GM19023 (cell line): Measurements from ENCODE around the gene NAP1L5.

ENCODE experiments used
- ATAC-seq: cut with Tn5 transposase; IDR thresholded peaks from one replicate; pipeline ENCODE4 v1.9.1; 2021; ENCODE audit warnings: mild to moderate bottlenecking, moderate library complexity; ENCODE audit not compliant: unreplicated experiment

The NAP1L5 gene

DNA sequence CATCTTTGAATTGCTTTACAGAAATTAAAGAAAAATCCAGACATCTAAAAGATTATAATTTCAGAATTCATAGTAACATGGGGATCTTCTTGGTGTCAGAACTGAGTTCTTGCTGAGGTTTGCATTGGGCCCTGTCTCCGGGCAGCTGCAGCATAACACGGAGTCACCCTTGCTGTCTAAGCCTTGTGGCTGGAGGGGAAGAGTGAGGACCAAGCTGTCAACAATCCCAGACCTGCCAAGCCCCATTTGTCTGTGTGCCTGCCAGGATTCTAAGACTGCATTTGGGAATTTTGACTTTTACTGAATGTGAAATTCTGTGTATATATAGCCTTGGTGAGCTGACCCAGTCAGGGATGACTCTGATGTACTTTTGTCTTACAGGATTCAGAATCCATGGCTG, 25.2 kb upstream of the NAP1L5 start:
- ATAC-seq = no peak

- no peak for ATAC-seq
These were observed 24.7 kb upstream of the NAP1L5 start for GRCh38 chr4:88722276-88722780.

DNA sequence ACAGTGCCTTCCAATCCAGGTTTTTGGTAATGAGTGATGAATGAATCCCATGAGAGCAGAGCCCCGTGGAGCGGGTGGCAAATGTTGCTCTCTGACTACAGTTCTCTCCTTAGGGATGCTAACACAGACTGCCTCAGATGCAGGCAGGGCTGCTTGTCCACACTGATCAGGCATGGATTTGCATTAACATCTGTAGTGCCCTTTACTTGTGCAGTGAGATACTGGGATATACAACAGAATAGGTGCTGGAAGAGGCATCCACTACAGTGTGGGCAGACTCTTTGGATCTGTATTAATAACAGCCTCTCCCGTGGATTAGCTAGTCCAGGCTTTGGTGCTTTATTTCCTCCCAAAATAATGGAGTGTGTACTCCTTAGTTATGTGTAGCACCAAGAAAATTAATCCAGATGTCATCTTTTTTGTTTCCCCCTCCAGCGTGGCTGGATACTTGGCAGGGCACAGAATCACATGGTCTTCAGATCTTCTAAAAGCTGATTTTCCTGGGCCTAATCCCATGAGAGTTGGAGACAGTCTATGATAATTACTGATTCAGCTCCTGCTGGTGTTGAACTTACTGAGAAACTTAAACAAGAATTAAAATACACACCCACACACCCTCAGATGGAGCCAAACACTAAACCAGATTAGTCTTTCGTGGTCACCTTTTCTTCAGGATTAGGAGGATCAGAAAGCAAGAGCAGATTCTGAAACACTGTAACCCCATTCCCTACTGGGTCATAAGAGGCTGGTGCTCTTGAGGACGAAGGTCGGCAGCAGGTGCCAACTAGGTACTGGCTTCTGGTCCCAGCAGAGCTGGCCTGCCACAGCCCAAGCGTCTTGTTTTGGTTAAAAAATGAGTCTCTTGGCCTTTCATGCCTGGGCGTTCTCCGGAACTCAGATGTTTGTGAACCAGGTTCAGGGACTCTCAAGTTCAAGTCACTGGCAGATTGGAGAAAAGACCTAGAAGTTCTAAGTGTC, 23.1 kb upstream of the NAP1L5 start:
- no peak for ATAC-seq

DNA sequence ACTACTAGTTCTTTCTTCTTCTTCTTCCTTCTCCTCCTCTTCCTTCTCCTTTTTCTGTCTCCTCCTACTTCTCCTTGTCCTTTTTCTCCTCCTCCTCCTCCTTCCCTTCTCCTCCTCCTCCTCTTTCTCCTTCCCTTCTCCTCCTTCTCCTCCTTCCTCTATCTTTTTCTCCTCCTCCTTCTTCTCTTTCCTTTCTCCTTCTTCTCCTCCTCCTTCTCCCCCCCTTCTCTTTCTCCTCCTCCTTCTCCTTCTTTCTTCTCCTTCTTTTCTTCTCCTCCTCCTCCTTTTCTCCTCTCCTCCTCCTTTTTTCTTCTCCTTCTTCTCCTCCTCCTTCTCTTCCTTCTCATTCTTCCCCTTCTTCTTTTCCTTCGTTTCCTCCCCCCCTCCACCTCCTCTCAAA, 21.8 kb upstream of the NAP1L5 start:
- no peak for ATAC-seq

DNA sequence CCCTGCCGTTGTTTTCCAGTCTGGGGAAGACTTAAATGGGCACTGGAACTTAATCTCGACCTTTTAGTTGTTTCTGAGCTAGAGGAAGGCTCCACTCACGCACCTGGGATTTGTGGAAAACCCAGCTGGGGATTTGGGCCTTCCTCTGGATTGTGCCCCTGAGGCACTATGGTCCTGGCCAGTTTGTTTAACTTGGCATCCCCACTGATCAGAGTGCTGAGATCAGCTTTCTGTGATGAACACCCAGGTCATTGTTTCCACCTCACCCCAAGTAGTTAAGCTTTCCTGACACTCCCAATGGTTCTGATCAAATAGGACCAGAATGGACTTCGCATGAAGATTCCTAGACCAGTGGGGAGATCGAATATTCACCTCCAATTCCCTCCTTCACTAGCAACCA, 20.5 kb upstream of the NAP1L5 start:
- ATAC-seq = no peak

- no peak for ATAC-seq
These were observed 16.2 kb upstream of the NAP1L5 start for GRCh38 chr4:88713782-88714181.

DNA sequence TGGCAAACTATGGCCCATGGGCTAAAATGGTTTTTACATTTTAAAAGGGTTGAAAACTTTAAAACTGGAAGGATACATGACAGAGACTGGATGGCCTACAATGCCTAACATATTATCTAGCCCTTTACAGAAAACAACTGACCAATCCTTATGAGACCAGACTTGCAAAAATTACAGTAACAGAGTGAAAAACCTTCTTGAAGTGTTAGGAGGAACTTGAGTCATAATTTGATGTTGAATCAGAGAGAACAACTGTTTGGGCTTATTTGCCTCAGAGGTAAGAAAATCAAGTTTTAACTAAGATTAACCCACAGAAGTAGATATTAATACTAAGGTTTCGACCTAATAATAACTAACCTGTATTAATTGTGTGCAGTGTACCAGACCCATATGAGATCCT, 12.4 kb upstream of the NAP1L5 start:
- no peak for ATAC-seq

DNA sequence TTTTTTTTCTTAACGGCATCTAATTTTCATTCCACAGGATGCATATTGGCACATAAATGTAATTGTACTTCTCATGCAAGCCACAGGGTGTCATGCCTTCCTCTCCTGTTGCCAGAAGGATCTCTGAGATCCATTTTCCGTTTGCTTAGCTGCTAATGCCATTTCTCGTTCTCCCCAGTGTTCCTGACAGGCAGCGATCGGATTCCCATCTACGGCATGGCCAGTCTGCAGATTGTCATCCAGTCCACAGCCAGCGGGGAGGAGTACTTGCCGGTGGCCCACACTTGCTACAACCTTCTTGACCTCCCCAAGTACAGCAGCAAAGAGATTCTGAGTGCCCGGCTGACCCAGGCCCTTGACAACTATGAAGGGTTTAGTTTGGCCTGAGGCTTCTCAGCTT, 8.9 kb upstream of the NAP1L5 start:
- ATAC-seq = no peak

DNA sequence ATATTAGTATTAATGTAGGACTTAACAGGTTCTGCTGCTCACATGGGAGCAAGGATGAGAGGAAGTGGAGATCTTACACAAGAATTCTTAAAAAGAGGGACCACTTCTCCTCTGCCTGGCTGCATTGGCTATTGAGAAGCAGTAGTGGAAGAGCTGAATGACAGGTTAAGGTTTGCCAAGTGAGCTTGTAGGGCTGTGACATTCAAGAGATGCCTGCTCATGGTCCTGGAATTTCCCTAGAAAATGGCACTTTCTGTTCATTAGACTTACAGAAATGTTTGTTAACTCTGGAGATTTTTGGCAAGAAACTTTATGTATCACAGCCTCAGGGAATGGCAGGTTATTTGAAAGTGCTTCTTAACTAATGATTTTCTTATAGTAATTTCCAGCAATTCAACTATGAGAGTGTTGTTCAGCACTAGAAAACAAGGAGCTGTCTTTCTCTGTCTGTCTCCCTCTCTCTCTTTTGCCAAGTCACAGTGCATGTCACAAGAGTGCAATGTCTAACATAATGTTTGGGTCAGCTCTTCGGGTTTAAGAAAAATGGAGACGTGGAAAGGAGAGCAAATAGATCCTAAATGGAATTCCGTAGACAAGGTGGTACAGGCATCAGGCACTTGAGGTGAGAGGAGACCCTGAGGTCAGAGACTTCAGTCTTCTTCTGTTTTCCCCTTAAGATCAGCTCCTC, 8.3 kb upstream of the NAP1L5 start:
- ATAC-seq = no peak

GRCh38 chr4:88705223-88705622, 7.6 kb upstream of the NAP1L5 start:
- no peak for ATAC-seq

- no peak for ATAC-seq
These were observed 5.2 kb upstream of the NAP1L5 start for GRCh38 chr4:88702782-88703181.

DNA sequence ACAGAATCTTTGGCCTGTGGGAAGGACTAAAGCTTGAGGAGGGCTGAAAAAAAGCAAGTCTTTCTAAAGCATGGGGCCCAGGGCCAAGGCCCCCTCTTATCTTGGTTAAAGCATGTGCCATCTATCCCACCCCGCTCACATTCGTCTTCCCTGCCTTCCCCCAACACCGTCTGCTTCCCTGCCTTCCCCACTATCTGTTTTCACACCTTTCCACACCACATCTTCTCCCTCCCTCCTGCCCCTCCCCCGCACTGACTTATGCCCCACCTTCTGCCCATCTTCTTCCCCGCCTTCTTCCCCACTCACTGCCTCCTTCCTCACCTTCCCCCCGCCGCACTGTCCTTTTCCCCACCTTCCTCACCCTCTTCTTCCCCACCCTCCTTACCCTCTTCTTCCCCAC, 890 bp upstream of the NAP1L5 start:
- no peak for ATAC-seq

DNA sequence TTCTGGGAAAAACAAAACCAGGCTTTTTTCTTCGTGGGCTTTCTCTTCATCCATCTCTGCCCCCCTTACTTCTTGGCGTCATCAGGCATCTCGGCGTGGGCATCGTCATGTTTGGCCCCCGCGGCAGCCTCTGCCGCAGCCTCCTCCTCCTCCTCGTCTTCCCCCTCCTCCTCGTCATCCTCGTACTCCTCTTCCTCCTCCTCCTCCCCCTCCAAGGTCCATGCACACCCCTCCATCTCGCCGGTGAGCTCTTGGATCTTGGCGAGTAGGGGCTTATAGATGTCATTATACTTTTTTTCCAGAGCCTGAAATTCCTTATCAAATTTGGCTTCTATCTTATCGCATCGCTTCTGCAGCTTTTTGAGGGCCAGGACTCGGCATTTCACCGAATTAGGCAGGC, 488 bp downstream of the NAP1L5 start:
- no peak for ATAC-seq

DNA sequence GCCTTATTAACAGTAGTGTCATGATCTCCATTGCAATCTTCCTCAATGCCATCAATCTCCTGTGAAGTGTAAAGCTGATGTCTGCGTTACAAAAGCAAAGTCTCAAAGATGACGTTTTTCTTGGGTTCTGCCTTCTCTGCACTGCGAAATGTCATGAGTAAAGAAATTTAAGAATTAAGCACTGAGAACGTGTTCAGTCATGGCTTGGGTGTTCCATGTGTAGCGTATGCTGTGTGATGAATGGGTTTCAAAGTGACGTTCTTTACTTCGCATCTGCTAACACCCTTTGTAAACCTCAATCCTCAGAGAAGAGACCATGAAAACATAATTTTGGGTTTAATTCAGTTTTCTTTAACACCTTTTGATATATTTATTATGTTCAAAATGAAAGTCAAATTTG, 999 bp downstream of the NAP1L5 start:
- ATAC-seq = no peak

DNA sequence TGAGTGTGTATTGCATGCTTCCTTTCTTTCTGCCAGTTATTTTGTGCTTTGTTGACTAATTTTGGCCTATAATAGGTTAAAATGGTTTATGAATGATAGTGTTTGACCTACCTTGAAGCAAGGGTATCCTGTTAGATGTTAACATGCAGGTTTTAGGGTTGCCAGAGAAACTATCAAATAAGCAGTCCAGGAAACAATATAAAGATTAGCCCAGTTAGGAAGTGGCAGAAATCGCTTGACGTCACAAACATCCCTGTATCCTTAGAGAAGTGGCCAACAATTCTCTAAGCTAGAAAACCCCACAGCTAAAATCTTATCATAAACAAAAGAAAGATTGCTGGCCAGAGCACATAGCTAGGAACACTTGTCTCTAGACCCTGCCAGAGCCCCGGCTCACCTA, 3.8 kb downstream of the NAP1L5 start:
- ATAC-seq = no peak

DNA sequence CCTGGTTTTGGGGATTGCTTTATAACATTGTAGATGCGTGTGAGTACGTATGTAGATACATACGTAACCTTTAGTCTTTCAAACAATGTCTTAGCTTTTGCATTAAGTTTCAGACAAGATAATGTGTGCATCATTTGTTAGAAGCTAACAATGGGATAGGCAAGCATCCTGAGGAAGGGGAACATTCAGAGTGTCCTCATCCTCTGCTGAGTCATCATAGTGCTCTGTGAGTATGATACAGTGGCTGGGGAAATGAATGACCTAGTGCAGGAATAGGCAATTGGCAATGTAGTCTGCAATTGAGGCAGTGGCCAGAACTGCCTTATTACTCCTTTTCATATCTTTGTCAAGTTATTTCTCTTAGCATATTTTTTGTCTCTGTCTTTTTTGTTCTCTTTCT, 7.3 kb downstream of the NAP1L5 start:
- ATAC-seq = no peak

DNA sequence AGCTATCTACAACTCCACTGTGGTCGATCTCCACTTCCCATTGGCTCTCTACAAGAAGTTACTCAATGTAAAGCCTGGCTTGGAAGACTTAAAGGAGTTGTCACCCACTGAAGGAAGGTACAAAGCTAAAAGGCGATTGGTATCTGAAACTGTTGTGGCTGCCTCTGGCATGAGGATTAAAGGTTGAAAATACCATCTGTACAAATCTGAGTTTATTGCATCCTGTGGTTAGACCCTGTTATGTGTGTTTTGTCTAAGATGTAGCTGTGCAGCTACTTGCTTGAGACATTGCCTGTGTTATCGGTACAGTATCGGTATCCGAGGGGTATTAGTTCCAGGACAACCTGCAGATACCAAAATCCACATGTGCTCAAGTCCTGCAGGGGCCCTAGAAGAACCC, 16.4 kb downstream of the NAP1L5 start:
- ATAC-seq = no peak

DNA sequence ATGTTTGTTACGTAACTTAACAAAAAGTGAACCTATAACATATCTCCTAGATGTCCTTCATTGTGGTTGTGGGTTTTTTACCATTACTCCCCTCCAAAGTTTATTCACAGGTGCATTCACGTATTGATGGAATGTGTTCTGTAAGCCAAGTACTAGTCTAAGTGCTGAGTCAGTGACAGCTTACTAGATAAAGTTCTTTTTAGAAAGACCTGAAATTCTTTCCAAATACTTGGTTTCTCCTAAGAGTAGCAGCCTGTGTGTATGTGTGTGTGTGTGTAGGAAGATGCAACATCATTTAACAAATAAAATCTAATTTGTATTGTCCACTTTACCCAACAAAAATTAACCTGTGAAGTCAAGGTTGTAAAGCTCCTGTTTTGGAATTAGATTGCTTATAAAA, 22.1 kb downstream of the NAP1L5 start:
- ATAC-seq = no peak

DNA sequence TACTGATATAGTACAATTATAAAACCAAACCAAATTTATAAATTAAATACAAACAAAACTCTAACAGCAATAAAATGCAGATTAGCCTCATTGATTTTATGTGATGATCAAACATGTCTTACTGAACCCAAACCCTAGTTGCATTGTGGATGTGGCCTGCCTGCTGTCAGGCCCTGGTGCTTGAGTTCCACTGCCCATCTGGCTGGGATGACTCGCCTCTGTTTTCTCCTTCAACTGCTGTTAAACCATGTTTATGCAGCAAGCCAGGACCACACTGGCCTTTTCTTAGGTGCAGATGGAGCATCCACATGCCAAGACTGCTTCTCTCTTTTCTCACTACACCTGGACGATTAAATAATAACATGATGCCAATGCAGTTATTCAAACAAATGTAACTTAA, 22.6 kb downstream of the NAP1L5 start:
- ATAC-seq = no peak

- ATAC-seq = no peak
These were observed 23.1 kb downstream of the NAP1L5 start for GRCh38 chr4:88674565-88674964.

GRCh38 chr4:88673886-88674285, 23.7 kb downstream of the NAP1L5 start:
- ATAC-seq = no peak

- ATAC-seq = no peak
These were observed 24.6 kb downstream of the NAP1L5 start for GRCh38 chr4:88672987-88673386.
